DMS 273 (cell line): ENCODE measurements around the gene ETV5.

Experiments used
- DNase-seq: peaks from one replicate; lab custom pipeline; 2025; ENCODE audit not compliant: unreplicated experiment; lab: John Stamatoyannopoulos, UW

The ETV5 gene

GRCh38 chr3:186108941-186109865 is at the start of gene ETV5:
ETV5 (minus strand) TSS chr3:186109089; CDS start chr3:186105868, 3,221 bp downstream.
- DNase-seq: peak; percentile 100

- DNase-seq: no peak
Measured at GRCh38 chr3:186154641-186155040, 45.8 kb upstream of the ETV5 start.

- DNase-seq: no peak
Measured at GRCh38 chr3:186152889-186153292, 44.0 kb upstream of the ETV5 start.

GRCh38 chr3:186152361-186152798 is 43.5 kb upstream of the ETV5 start:
- no peak for DNase-seq

GRCh38 chr3:186151077-186151971 is 42.4 kb upstream of the ETV5 start:
- no peak for DNase-seq

GRCh38 chr3:186150041-186150830 is 41.3 kb upstream of the ETV5 start:
- DNase-seq: no peak

- no peak for DNase-seq
Measured at GRCh38 chr3:186149319-186149960, 40.6 kb upstream of the ETV5 start.

- no peak for DNase-seq
Measured at GRCh38 chr3:186144257-186144656, 35.4 kb upstream of the ETV5 start.

GRCh38 chr3:186143250-186143649 is 34.4 kb upstream of the ETV5 start:
- DNase-seq: peak; percentile 96

GRCh38 chr3:186142393-186142932 is 33.6 kb upstream of the ETV5 start:
- peak; percentile 68 for DNase-seq

- DNase-seq: peak; percentile 47
Measured at GRCh38 chr3:186141790-186142189, 32.9 kb upstream of the ETV5 start.

GRCh38 chr3:186138272-186138981 is 29.5 kb upstream of the ETV5 start:
- DNase-seq: peak; percentile 47

- DNase-seq: no peak
Measured at GRCh38 chr3:186137051-186137685, 28.3 kb upstream of the ETV5 start.

- DNase-seq: no peak
Measured at GRCh38 chr3:186133980-186134379, 25.1 kb upstream of the ETV5 start.

GRCh38 chr3:186132487-186132886 is 23.6 kb upstream of the ETV5 start:
- DNase-seq: no peak

GRCh38 chr3:186129206-186129605 is 20.3 kb upstream of the ETV5 start:
- no peak for DNase-seq

- DNase-seq: no peak
Measured at GRCh38 chr3:186128158-186128557, 19.3 kb upstream of the ETV5 start.

- DNase-seq: no peak
Measured at GRCh38 chr3:186127463-186127862, 18.6 kb upstream of the ETV5 start.

GRCh38 chr3:186125118-186125517 is 16.2 kb upstream of the ETV5 start:
- DNase-seq: no peak
